SK-N-SH (cell line): ENCODE measurements around the gene ARID2. TPM values are rescaled to one million over a fixed set of nuclear protein-coding genes. Genes with fewer than 3 reads are reported as not detected.

Source experiments
- CTCF ChIA-PET: fragments of 300-600, 350-600 bp; formaldehyde crosslinking; extraction: SDS; loops from one replicate; lab custom pipeline; 2021; lab: Yijun Ruan, JAX
- POLR2A ChIA-PET: fragments of 350-600 bp; sonication (Branson Sonifier 250); formaldehyde crosslinking; extraction: SDS; loops from one replicate; lab custom pipeline; 2020; ENCODE audit warnings: antibody characterized with exemption, inconsistent platforms; lab: Yijun Ruan, JAX
- DNase-seq: peaks from one replicate; pipeline ENCODE4 v3.0.0; 2012
- H2AFZ ChIP-seq: fragments of 200-600 bp; sonication (generic); 2 replicates; pipeline ENCODE4 v1.8.1; 2016; ENCODE audit warnings: antibody characterized with exemption, mild to moderate bottlenecking, low read depth
- H3F3A ChIP-seq: fragments of 200-600 bp; sonication (generic); replicated peaks from 2 replicates; pipeline ENCODE3; 2016; ENCODE audit warnings: antibody characterized with exemption, mild to moderate bottlenecking; ENCODE audit not compliant: insufficient read depth
- H3K27ac ChIP-seq, 2 experiments: fragments of 200-500 bp in 1 of 2; fragments of 200-600 bp in 1 of 2; sonication (Bioruptor generic) in 1 of 2; sonication (generic), shearing (Covaris generic) in 1 of 2; 2 replicates each; pipeline versions ENCODE4 v1.5.1 to v1.6.1; 2014 to 2016; ENCODE audit warnings: low read depth in 2 of 2, inconsistent platforms in 1 of 2, low read length in 1 of 2, mild to moderate bottlenecking in 1 of 2, mixed read lengths in 1 of 2
- H3K27me3 ChIP-seq: fragments of 200-600 bp; sonication (generic), shearing (Covaris generic); 2 replicates; pipeline ENCODE4 v1.6.1; 2016; ENCODE audit warnings: mixed run types; ENCODE audit not compliant: insufficient read depth
- H3K36me3 ChIP-seq, 2 experiments: fragments of 200-500 bp in 1 of 2; fragments of 200-600 bp in 1 of 2; sonication (Bioruptor generic) in 1 of 2; sonication (generic) in 1 of 2; replicated peaks in 1 of 2; 2 replicates each; pipeline versions ENCODE3 to v1.5.1; 2014 to 2016; ENCODE audit warnings: low read length in 1 of 2, mild to moderate bottlenecking in 1 of 2; ENCODE audit not compliant: insufficient read depth in 2 of 2, control insufficient read depth in 1 of 2
- H3K4me1 ChIP-seq, 2 experiments: fragments of 200-500 bp in 1 of 2; fragments of 200-600 bp in 1 of 2; sonication (Bioruptor generic) in 1 of 2; sonication (generic), shearing (Covaris generic) in 1 of 2; 2 replicates each; pipeline versions ENCODE4 v1.5.1 to v1.6.1; 2014 to 2016; ENCODE audit warnings: low read depth in 1 of 2, low read length in 1 of 2, mixed run types in 1 of 2; ENCODE audit not compliant: insufficient read depth in 2 of 2, control insufficient read depth in 1 of 2
- H3K4me2 ChIP-seq: fragments of 200-600 bp; sonication (generic), shearing (Covaris generic); 2 replicates; pipeline ENCODE4 v1.6.1; 2017; ENCODE audit warnings: mixed run types
- H3K4me3 ChIP-seq, 2 experiments: fragments of 200-500 bp in 1 of 2; fragments of 200-600 bp in 1 of 2; sonication (Bioruptor generic) in 1 of 2; sonication (generic), shearing (Covaris generic) in 1 of 2; 2 replicates each; pipeline versions ENCODE4 v1.5.1 to v1.8.1; 2014 to 2016; ENCODE audit warnings: low read depth in 2 of 2, inconsistent platforms in 1 of 2, low read length in 1 of 2, mild to moderate bottlenecking in 1 of 2, mixed read lengths in 1 of 2, moderate library complexity in 1 of 2
- H3K79me2 ChIP-seq: fragments of 200-600 bp; sonication (generic); 2 replicates; pipeline ENCODE4 v1.8.1; 2017; ENCODE audit warnings: mild to moderate bottlenecking; ENCODE audit not compliant: insufficient read depth
- H3K9ac ChIP-seq: fragments of 200-600 bp; sonication (generic); 2 replicates; pipeline ENCODE4 v1.6.1; 2017; ENCODE audit warnings: mixed run types
- H3K9me2 ChIP-seq: fragments of 200-600 bp; sonication (generic); 2 replicates; pipeline ENCODE4 v1.6.1; 2017; ENCODE audit warnings: mixed run types
- H3K9me3 ChIP-seq: fragments of 200-600 bp; sonication (generic); 2 replicates; pipeline ENCODE4 v1.6.1; 2017; ENCODE audit warnings: mixed run types, mild to moderate bottlenecking, moderate library complexity
- H4K20me1 ChIP-seq: fragments of 200-600 bp; sonication (generic); 2 replicates; pipeline ENCODE4 v1.6.1; 2017; ENCODE audit warnings: mild to moderate bottlenecking, mixed run types; ENCODE audit not compliant: insufficient read depth
- CHD2 ChIP-seq: fragments of 150-350 bp; IDR thresholded peaks from 2 replicates; pipeline ENCODE4 v1.6.1; 2018; ENCODE audit warnings: low read length; ENCODE audit not compliant: partially characterized antibody
- CTCF ChIP-seq: fragments of 200-600 bp; sonication (generic); IDR thresholded peaks from 2 replicates; pipeline ENCODE4 v1.6.1; 2017; ENCODE audit warnings: antibody characterized with exemption, mild to moderate bottlenecking, moderate library complexity
- EP300 ChIP-seq, 2 experiments: IDR thresholded peaks; 2 replicates each; pipeline versions ENCODE4 v1.4.0 to v1.6.1; 2012; ENCODE audit warnings: borderline replicate concordance in 1 of 2, low read depth in 1 of 2, low read length in 1 of 2
- FOXM1 ChIP-seq: IDR thresholded peaks from 2 replicates; pipeline ENCODE4 v1.4.0; 2012; ENCODE audit warnings: low read depth, mild to moderate bottlenecking
- IRF3 ChIP-seq: fragments of 150-350 bp; IDR thresholded peaks from 2 replicates; pipeline ENCODE4 v1.6.1; 2016; ENCODE audit warnings: mild to moderate bottlenecking, low read depth, low read length
- NFIC ChIP-seq: IDR thresholded peaks from 2 replicates; pipeline ENCODE4 v1.4.0; 2012; ENCODE audit warnings: borderline replicate concordance
- RCOR1 ChIP-seq: fragments of 150-350 bp; IDR thresholded peaks from 2 replicates; pipeline ENCODE4 v1.6.1; 2017; ENCODE audit warnings: antibody characterized with exemption, low read length
- SIN3A ChIP-seq: IDR thresholded peaks from 2 replicates; pipeline ENCODE4 v1.6.1; 2012; ENCODE audit warnings: low read depth, mild to moderate bottlenecking, low read length, moderate library complexity, borderline replicate concordance
- TAF1 ChIP-seq: IDR thresholded peaks from 2 replicates; pipeline ENCODE4 v1.6.1; 2012; ENCODE audit warnings: low read depth, mild to moderate bottlenecking, low read length, moderate library complexity, borderline replicate concordance
- TEAD4 ChIP-seq: IDR thresholded peaks from 2 replicates; pipeline ENCODE4 v1.4.0; 2012; ENCODE audit warnings: mild to moderate bottlenecking, borderline replicate concordance; ENCODE audit not compliant: insufficient read depth
- WGBS: methylation state at CpG from one replicate; pipeline ENCODE4 v1.1.6; 2017; ENCODE audit warnings: low lambda C conversion rate; 5-methylcytosine and 5-hydroxymethylcytosine counted together
- polyA plus RNA-seq, 3 experiments: library from polyadenylated mRNA; depleted of rRNA; stranded (reverse); fragments of >200 nt; gene quantifications; 2 replicates each; pipeline ENCODE4 v1.2.3, GENCODE V29; 2012
- TF ChIP-seq, protein P1 (sequence below): IDR thresholded peaks from 2 replicates; pipeline ENCODE4 v1.4.0; 2012; ENCODE audit warnings: low read depth

The ARID2 gene
- polyA plus RNA-seq, 1 of the 3 experiments (the other 2 are of a cell fraction), result 5.9 TPM

- Histone ChIP-seq H2AFZ (no peak overlapping the region), H3K27ac (no peak overlapping the region), H3K9me2 (no peaks in the 10 kb centered on the region), H3F3A (peaks cover 4% of the 10 kb centered on the region), H4K20me1 (no peaks in the 10 kb centered on the region), H3K4me3 (no peak overlapping the region), H3K9ac (no peak overlapping the region), H3K27me3 (no peaks in the 10 kb centered on the region), H3K4me2 (no peak overlapping the region), H3K79me2 (peaks cover 4% of the 10 kb centered on the region; the same call in 1 of the 2 replicates), H3K4me1 (no peaks in the 10 kb centered on the region), H3K36me3 (peaks cover 49 to 57% of the 10 kb centered on the region in 2 experiments), H3K9me3 (no peaks in the 10 kb centered on the region)
- CTCF ChIA-PET, result no interaction called here
- TF ChIP-seq IRF3 (no peak), CHD2 (no peak), EP300 (IDR thresholded peaks at IDR 0.05; ENCODE audit: borderline replicate concordance in 1 of 2, low read depth in 1 of 2, low read length in 1 of 2) (no peak), NFIC (no peak), SIN3A (no peak), RCOR1 (no peak), FOXM1 (no peak)
- POLR2A ChIA-PET, result no interaction called here
- WGBS, result 97% methylated on average over 1 of the region's 1 CpG
- DNase-seq, result no peak
These were observed 110.4 kb downstream of the ARID2 start for GRCh38 chr12:45839917-45840316.

GRCh38 chr12:45849289-45849688 is 119.8 kb downstream of the ARID2 start:
- H3F3A ChIP-seq, result no peaks in the 10 kb centered on the region
- no peak overlapping the region for H3K4me2 ChIP-seq
- H4K20me1 ChIP-seq, result no peaks in the 10 kb centered on the region
- H3K27ac ChIP-seq, result no peak overlapping the region
- H3K79me2 ChIP-seq, result no peaks in the 10 kb centered on the region
- no peaks in the 10 kb centered on the region for H3K27me3 ChIP-seq
- 88% methylated on average over 3 of the region's 3 CpGs for WGBS
- H3K36me3 ChIP-seq, result peaks cover 60 to 91% of the 10 kb centered on the region in 2 experiments
- ChIA-PET CTCF (no interaction called here), POLR2A (no interaction called here)
- no peak overlapping the region for H3K9ac ChIP-seq
- TF ChIP-seq TEAD4, result no peak
- TF ChIP-seq TAF1, result no peak
- TF ChIP-seq CTCF, result no peak
- no peak for TF ChIP-seq CHD2
- TF ChIP-seq, protein P1, sequence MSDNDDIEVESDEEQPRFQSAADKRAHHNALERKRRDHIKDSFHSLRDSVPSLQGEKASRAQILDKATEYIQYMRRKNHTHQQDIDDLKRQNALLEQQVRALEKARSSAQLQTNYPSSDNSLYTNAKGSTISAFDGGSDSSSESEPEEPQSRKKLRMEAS, result no peak
- TF ChIP-seq EP300 (IDR thresholded peaks at IDR 0.05; ENCODE audit: borderline replicate concordance in 1 of 2, low read depth in 1 of 2, low read length in 1 of 2), result no peak
- no peak overlapping the region for H2AFZ ChIP-seq
- no peaks in the 10 kb centered on the region for H3K9me3 ChIP-seq
- no peaks in the 10 kb centered on the region for H3K9me2 ChIP-seq
- no peak for DNase-seq
- H3K4me3 ChIP-seq, result no peak overlapping the region
- H3K4me1 ChIP-seq, result no peaks in the 10 kb centered on the region
